ENCODE measurements around the gene TOB2. TPM values are rescaled to one million over a fixed set of nuclear protein-coding genes. Genes with fewer than 3 reads are reported as not detected.

Gene TOB2
- polyA plus RNA-seq, 1 donor from 2014 or later = 8.2 TPM

DNA sequence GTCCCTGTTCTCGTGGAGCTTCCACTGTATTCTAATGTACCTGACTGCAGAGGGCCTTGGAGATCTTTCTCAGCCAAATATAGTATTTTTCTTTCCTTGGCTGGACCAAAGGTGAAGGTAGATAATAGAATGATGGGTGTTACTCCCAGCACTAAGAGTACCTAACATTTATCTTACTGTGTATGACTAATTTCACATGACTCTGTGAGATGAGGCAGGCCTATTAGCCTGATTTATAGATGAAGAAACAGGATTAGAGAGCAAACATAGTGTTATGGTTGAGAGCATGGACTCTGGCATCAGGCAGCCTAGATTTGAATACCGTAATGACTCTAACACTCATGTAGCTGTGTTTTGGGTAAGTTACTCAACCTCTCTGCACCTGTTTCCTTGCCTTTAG, 25.0 kb upstream of the TOB2 start:
- H3K9me2 ChIP-seq (ENCODE audit: insufficient read depth, low read length) = no peaks in the 10 kb centered on the region
- no peaks in the 10 kb centered on the region for H4K20me1 ChIP-seq (ENCODE audit: insufficient read depth)
- H2AFZ ChIP-seq (ENCODE audit: low read depth, low read length) = no peak overlapping the region
- no peaks in the 10 kb centered on the region for H3K27me3 ChIP-seq (ENCODE audit: insufficient read depth, low read depth, low read length)
- H3F3A ChIP-seq (ENCODE audit: insufficient read depth, low read length, poor library complexity, severe bottlenecking) = no peaks in the 10 kb centered on the region
- no peaks in the 10 kb centered on the region for H3K36me3 ChIP-seq (ENCODE audit: insufficient read depth, low read length)
- H3K9ac ChIP-seq (ENCODE audit: low read length) = no peak overlapping the region
- H3K4me2 ChIP-seq (ENCODE audit: low read length) = no peak overlapping the region
- TF ChIP-seq EZH2 (IDR thresholded peaks at IDR 0.05; ENCODE audit: borderline replicate concordance, insufficient read depth, low read length, poor library complexity, severe bottlenecking) (no peak), RAD21 (conservative IDR thresholded peaks at IDR 0.05) (no peak), MXI1 (conservative IDR thresholded peaks at IDR 0.05; ENCODE audit: poor library complexity, severe bottlenecking) (no peak), REST (IDR thresholded peaks at IDR 0.05; ENCODE audit: borderline replicate concordance) (no peak), POLR2AphosphoS5 (IDR thresholded peaks at IDR 0.05) (no peak), SMC3 (conservative IDR thresholded peaks at IDR 0.05; ENCODE audit: poor library complexity) (no peak), TAF1 (IDR thresholded peaks at IDR 0.05; ENCODE audit: low read depth) (no peak), CTCF (IDR thresholded peaks at IDR 0.05; ENCODE audit: poor library complexity, severe bottlenecking) (no peak), EP300 (conservative IDR thresholded peaks at IDR 0.05; ENCODE audit: poor library complexity, severe bottlenecking) (no peak)
- H3K4me3 ChIP-seq (ENCODE audit: low read length) = peak overlapping the region; percentile 98
- H3K9me3 ChIP-seq (ENCODE audit: low read length) = no peaks in the 10 kb centered on the region
- H3K79me2 ChIP-seq (replicated peaks; ENCODE audit: insufficient read depth, low read length) = peaks cover 76% of the 10 kb centered on the region
- no peak overlapping the region for H3K27ac ChIP-seq (ENCODE audit: low read length)

DNA sequence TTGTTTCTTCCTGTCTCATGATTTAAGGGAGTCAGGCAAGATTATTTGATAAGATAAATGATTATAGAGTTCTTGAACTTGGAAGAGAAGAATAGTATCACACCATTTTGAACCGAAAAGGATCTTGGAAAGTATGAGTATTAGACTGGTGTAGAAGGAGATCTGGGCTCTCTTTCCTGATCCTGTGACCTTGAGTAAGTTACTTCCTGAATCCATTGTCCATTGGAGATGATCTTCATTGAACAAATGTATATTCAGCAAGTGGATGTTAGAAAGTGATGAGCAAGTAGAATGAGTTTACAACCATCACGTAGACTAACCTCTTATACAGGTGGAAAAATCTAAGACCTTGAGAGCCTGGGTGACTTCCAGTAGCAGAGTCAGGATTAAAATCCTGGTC, 24.3 kb upstream of the TOB2 start:
- Histone ChIP-seq H3K36me3 (ENCODE audit: insufficient read depth, low read length) (no peaks in the 10 kb centered on the region), H3K27ac (ENCODE audit: low read length) (no peak overlapping the region), H3K79me2 (replicated peaks; ENCODE audit: insufficient read depth, low read length) (peaks cover 78% of the 10 kb centered on the region), H3K9ac (ENCODE audit: low read length) (no peak overlapping the region), H3K4me3 (ENCODE audit: low read length) (peak overlapping the region; percentile 98), H3K4me2 (ENCODE audit: low read length) (no peak overlapping the region), H3F3A (ENCODE audit: insufficient read depth, low read length, poor library complexity, severe bottlenecking) (no peaks in the 10 kb centered on the region), H3K9me2 (ENCODE audit: insufficient read depth, low read length) (no peaks in the 10 kb centered on the region), H4K20me1 (ENCODE audit: insufficient read depth) (no peaks in the 10 kb centered on the region), H3K27me3 (ENCODE audit: insufficient read depth, low read depth, low read length) (no peaks in the 10 kb centered on the region), H2AFZ (ENCODE audit: low read depth, low read length) (no peak overlapping the region), H3K9me3 (ENCODE audit: low read length) (no peaks in the 10 kb centered on the region)
- no peak for TF ChIP-seq EP300 (conservative IDR thresholded peaks at IDR 0.05; ENCODE audit: poor library complexity, severe bottlenecking)
- no peak for TF ChIP-seq MXI1 (conservative IDR thresholded peaks at IDR 0.05; ENCODE audit: poor library complexity, severe bottlenecking)
- no peak for TF ChIP-seq EZH2 (IDR thresholded peaks at IDR 0.05; ENCODE audit: borderline replicate concordance, insufficient read depth, low read length, poor library complexity, severe bottlenecking)
- TF ChIP-seq RAD21 (conservative IDR thresholded peaks at IDR 0.05) = no peak
- TF ChIP-seq SMC3 (conservative IDR thresholded peaks at IDR 0.05; ENCODE audit: poor library complexity) = no peak
